NCI-H774 (cell line): Measurements from ENCODE around the gene TTPAL.
"Not testable (repeated sequence)": the region's sequence is repeated elsewhere in the genome, so short reads cannot be mapped to it uniquely, and the experiment has no call there.

ENCODE experiments used
- DNase-seq: peaks from one replicate; lab custom pipeline; 2025; lab: John Stamatoyannopoulos, UW

TTPAL gene

GRCh38 chr20:44468044-44468782 lies 7.5 kb upstream of the TTPAL start:
- DNase-seq = no peak

GRCh38 chr20:44470327-44470726 lies 5.3 kb upstream of the TTPAL start:
- no peak for DNase-seq

- no peak for DNase-seq
These were observed 4.2 kb upstream of the TTPAL start for GRCh38 chr20:44471481-44471882.

- not testable (repeated sequence) for DNase-seq
These were observed 3.4 kb upstream of the TTPAL start for GRCh38 chr20:44472283-44472682.

GRCh38 chr20:44475372-44475693 lies 341 bp upstream of the TTPAL start:
- no peak for DNase-seq

- DNase-seq = no peak
These were observed 1.5 kb downstream of the TTPAL start for GRCh38 chr20:44477151-44477550.

GRCh38 chr20:44478206-44478605 lies 2.5 kb downstream of the TTPAL start:
- DNase-seq = no peak

- no peak for DNase-seq
These were observed 4.0 kb downstream of the TTPAL start for GRCh38 chr20:44479643-44480042.

GRCh38 chr20:44480097-44480496 lies 4.4 kb downstream of the TTPAL start:
- DNase-seq = no peak

- no peak for DNase-seq
These were observed 6.2 kb downstream of the TTPAL start for GRCh38 chr20:44481719-44482416.

GRCh38 chr20:44483112-44483511 lies 7.4 kb downstream of the TTPAL start:
- DNase-seq = no peak

GRCh38 chr20:44485078-44485829 lies 9.6 kb downstream of the TTPAL start:
- no peak for DNase-seq

GRCh38 chr20:44485830-44486198 lies 10.1 kb downstream of the TTPAL start:
- DNase-seq = no peak

- no peak for DNase-seq
These were observed 12.9 kb downstream of the TTPAL start for GRCh38 chr20:44488551-44488950.

GRCh38 chr20:44489223-44489622 lies 13.5 kb downstream of the TTPAL start:
- no peak for DNase-seq

GRCh38 chr20:44489931-44490330 lies 14.3 kb downstream of the TTPAL start:
- DNase-seq = no peak

GRCh38 chr20:44491635-44492395 lies 16.1 kb downstream of the TTPAL start:
- DNase-seq = no peak

GRCh38 chr20:44494266-44494665 lies 18.6 kb downstream of the TTPAL start:
- no peak for DNase-seq

- DNase-seq = no peak
These were observed 19.0 kb downstream of the TTPAL start for GRCh38 chr20:44494681-44495080.

- DNase-seq = no peak
These were observed 19.6 kb downstream of the TTPAL start for GRCh38 chr20:44495257-44495656.

GRCh38 chr20:44495802-44496481 lies 20.3 kb downstream of the TTPAL start:
- DNase-seq = no peak

- DNase-seq = no peak
These were observed 21.3 kb downstream of the TTPAL start for GRCh38 chr20:44496976-44497375.
